ENCODE results near the gene PPFIBP2. TPM values are rescaled to one million over a fixed set of nuclear protein-coding genes. Genes with fewer than 3 reads are reported as not detected.
"Not testable (repeated sequence)": the region's sequence is repeated elsewhere in the genome, so short reads cannot be mapped to it uniquely, and the experiment has no call there.

PPFIBP2 gene
- total RNA-seq, 1 donor: 2.2 TPM

- peak in 2 of 3 donors; percentile 20 to 38 for DNase-seq (ENCODE audit: low read depth in 2 of 3, low spot score in 2 of 3)
Measured at GRCh38 chr11:7498193-7498592, 15.6 kb upstream of the PPFIBP2 start.

DNA sequence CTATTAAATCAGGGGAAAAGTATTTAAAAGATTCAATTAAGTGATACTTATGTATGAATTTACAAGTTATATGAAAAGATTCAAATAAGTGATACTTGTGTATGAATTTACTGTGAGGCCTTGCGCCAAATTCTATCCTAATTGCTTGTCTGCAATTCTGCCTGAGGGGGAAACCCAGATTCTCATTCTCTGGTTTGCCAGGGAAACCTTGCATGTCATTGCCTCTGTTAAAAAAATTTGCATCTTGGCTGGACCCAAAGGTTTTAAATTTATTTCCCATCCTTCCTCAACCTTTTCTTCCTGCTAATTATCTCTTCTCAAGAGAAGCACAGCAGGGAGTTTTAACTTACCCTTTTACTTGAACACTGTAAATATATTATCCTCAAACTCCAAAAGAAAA, 14.7 kb upstream of the PPFIBP2 start:
- DNase-seq (ENCODE audit: low read depth in 2 of 3, low spot score in 2 of 3): no peak

DNA sequence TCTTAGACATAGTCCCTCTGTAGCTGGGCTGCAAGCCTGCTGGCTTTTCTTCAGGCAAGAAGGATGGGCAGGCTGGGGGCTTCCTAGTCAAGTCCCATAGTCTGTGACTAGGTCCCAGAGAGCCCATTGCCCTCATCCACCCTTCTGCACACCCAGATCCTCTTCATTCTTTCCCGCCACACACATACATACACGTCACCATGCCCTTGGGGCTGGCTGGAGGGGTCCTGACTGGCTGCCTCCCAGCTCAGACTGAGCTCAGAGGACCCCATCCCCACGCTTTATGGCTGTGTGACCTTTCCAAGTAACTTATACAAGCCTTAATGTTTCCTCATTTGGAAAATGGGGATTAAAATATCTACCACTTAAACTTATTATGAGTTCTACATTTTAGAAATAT, 13.5 kb upstream of the PPFIBP2 start:
- DNase-seq (ENCODE audit: low read depth in 2 of 3, low spot score in 2 of 3): no peak

- DNase-seq (ENCODE audit: low read depth in 2 of 3, low spot score in 2 of 3): no peak
Measured at GRCh38 chr11:7501251-7501650, 12.5 kb upstream of the PPFIBP2 start.

- DNase-seq (ENCODE audit: low read depth in 2 of 3, low spot score in 2 of 3): no peak
Measured at GRCh38 chr11:7501894-7502293, 11.9 kb upstream of the PPFIBP2 start.

DNA sequence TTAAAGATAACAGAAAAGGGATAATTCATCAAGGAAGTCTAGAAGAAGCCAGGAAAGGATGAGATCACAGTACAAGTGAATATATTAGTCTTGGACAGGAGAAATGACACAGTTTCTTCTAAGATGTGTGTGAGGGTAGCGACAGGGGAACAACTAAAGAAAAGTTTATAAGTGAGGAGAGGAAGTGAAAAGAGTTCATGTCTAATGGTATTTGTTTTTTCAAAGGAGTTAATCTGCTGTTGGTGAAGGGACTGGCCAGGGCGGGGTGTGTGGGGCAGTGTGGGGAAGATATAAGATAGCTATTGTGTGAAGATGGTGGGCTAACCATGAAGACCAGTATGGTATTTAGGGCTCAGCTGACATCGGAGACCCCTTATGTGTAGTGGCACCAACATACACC, 7.6 kb upstream of the PPFIBP2 start:
- no peak for DNase-seq (ENCODE audit: low read depth in 2 of 3, low spot score in 2 of 3)

- DNase-seq (ENCODE audit: low read depth in 2 of 3, low spot score in 2 of 3): no peak
Measured at GRCh38 chr11:7508087-7508486, 5.7 kb upstream of the PPFIBP2 start.

DNA sequence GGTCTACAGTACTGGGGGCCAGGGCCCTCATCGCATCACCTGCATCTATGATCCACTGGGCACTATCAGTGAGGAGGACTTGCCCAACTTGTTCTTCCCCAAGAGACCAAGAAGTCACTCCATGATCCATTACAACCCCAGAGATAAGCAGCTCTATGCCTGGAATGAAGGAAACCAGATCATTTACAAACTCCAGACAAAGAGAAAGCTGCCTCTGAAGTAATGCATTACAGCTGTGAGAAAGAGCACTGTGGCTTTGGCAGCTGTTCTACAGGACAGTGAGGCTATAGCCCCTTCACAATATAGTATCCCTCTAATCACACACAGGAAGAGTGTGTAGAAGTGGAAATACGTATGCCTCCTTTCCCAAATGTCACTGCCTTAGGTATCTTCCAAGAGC, 3.8 kb upstream of the PPFIBP2 start:
- DNase-seq (ENCODE audit: low read depth in 2 of 3, low spot score in 2 of 3): no peak

- DNase-seq (ENCODE audit: low read depth in 2 of 3, low spot score in 2 of 3): peak in 2 of 3 donors; percentile 39 to 47
Measured at GRCh38 chr11:7511401-7511800, 2.4 kb upstream of the PPFIBP2 start.

GRCh38 chr11:7512525-7513233, 1.1 kb upstream of the PPFIBP2 start:
- DNase-seq (ENCODE audit: low read depth in 2 of 3, low spot score in 2 of 3): peak; percentile 24 to 81 (median 76)

DNA sequence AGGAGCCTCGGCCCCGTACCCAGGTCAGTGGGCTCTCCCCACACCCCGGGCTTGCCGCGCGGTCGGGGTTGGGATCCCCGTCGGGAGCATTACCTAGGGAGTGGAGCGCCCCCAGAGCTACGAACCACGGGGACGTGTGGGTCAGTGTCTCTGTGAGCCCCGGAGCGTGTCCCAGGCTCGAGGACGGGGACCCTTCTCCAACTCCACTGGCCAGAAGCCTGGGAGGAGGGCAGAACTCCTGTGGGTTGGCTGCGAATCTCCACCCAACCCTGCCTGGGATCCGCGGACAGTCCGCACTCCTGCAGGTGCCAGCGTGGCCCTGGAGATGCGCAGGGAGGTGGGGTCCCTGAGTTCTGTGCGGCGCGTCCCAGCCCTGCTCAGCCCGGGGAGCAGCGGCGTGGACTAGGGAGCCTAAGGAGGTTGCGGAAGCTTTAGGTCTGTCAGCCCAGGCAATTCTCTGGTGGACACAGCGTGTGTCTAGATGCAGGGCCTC, 346 bp downstream of the PPFIBP2 start:
- DNase-seq (ENCODE audit: low read depth in 2 of 3, low spot score in 2 of 3): peak in 2 of 3 donors; percentile 14 to 17

DNA sequence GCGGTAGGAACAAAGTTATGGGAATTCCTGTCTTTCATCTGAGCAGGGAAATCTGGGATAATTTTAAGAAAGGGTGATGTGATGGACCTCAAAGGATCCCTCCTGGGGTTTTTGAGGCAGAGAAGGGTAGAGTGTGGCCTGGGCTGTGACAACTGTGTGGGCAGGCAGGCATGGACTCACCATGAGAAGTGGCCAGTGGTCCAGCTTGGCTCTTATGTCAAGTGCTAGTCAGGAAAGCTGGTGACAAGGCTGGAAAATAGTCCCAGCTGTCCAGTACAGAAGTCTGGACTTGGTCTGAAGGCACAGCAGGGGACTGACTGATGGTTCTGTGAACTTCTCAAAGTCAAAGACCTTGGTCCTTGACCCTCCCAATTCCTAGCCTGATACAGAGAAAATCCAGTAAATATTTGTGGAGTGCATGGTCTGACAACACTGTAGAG, 1.7 kb downstream of the PPFIBP2 start:
- no peak for DNase-seq (ENCODE audit: low read depth in 2 of 3, low spot score in 2 of 3)

DNA sequence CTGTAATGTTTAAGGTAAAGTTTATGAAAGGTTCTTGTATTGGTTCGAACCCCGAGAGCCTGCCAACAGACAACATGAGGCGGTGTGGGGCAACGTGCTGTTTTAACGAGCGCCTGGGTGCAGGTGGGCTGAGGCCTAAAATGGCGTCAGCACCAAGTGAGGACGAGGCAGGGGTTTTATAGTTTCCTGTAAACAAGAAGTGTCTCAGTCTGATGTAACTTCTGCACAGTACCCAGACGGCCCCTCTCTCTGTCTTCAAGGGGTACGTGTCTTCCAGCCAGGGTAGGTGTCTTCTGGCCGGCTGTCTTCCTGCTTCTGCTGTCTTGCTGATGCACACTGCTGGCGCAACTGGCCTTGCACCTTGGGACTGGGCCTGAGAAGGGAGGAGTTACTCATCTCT, 2.7 kb downstream of the PPFIBP2 start:
- no peak for DNase-seq (ENCODE audit: low read depth in 2 of 3, low spot score in 2 of 3)

DNA sequence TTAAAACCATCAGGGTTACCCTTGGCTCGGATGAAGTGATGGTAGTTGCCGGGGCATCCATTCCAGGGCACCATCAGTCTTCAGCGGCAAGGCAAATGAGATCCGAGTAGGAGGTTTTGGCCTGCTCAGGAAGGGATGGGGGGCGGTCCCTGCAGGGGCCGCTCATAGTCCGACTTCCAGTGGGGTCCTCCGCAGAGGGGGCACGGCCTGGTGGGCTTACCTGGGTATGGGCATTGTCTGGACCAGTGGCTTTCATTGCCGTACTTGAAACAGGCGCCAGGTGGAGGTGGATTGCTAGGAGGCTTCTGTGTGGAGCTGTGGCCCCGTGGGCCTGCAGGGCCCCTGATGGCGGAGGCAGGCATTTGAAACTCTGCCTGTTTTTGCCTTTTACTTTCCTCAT, 3.9 kb downstream of the PPFIBP2 start:
- DNase-seq (ENCODE audit: low read depth in 2 of 3, low spot score in 2 of 3): not testable (repeated sequence)

DNA sequence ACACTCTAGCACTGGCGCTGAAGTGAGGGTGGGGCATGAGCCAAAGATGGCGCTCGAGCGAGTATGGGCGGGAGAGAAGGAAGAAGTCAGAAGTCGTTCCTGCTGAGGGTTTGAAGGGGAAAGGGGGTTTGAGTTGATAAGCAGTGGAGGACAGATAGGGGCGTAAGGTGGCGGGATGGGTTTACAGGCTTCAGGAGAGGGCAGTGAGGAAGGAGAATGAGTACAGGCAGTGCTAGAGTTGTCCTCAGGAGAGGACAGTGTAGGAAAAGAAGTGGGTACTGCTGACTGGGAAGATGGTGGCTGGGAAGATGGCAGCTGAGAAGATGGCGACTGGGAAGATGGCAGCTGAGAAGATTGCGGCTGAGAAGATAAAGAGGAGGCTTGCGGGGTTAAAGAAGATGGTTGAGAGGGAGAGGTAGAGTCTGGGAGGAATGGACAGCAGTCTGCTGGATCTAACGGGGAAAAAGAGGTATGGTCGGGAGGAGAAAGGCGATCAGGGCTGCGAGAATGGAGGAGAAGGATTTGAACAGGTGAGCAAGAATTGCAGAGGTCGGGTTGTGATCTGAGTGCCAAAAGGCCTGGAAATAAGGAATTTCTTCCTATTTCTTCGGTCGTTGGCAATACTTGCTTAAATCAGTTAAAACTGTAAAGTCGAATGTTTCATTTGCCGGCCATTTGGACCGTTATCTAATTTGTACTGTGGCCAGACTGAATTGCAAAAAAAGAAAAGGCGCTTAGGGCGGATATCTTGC, 5.2 kb downstream of the PPFIBP2 start:
- no peak for DNase-seq (ENCODE audit: low read depth in 2 of 3, low spot score in 2 of 3)

DNA sequence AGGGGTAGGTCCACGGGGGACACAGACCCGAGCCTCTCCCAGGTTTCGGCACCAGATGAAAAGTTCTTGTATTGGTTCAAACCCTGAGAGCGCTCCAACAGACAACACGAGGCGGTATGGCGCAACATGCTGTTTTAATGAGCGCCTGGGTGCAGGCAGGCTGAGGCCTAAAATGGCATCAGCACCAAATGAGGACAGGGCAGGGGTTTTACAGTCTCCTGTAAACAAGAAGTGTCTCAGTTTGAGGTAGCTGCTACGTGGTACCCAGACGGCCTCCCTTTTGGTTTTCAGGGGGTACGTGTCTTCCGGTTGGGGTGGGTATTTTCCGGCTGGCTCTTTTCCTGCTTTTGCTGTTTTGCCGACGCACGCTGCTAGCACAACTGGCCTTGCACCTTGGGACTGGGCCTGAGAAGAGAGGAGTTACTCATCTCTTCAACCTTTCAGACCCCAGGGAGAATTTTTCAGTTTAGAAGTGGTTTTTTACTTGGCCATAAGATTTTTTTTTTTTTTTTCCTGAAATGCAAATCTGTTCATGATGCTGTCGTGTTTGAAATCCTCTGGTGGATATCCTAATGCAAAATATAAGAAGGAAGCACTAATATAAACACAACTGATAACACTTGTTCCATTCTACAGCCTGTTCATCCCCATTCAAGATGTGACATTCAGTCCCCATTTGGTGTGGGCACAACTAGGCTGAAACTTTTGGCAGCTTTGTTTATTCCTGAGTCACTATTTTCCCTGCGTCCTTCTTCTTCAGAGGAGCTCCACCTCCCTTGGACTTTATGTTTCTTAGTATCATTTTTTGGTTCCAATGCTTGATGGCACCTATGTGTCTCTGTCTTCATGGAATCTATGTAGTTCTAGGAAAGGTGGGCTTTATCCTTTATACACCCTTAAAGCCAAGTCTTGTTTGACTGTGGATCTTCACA, 6.5 kb downstream of the PPFIBP2 start:
- DNase-seq (ENCODE audit: low read depth in 2 of 3, low spot score in 2 of 3): no peak

GRCh38 chr11:7520981-7521487, 7.2 kb downstream of the PPFIBP2 start:
- DNase-seq (ENCODE audit: low read depth in 2 of 3, low spot score in 2 of 3): no peak

DNA sequence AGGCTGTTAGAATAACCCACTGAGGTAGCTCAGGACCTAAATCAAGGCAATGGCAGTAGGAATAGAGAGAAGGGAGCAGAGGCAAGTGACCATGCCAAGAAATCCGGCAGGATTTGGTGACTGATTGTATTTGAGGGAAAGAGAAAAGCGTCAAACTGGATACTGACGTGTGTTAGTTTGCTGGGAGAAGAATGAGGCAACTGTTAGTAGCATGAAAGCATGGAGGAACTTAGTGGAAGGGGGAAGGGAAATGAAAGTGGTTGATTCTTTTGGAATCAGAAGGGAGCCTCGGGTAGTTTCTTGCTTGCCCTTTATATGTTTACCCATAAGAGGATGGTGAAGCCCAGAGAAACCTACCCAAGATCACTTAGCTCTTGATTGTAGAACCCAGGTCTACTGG, 8.3 kb downstream of the PPFIBP2 start:
- DNase-seq (ENCODE audit: low read depth in 2 of 3, low spot score in 2 of 3): no peak

DNA sequence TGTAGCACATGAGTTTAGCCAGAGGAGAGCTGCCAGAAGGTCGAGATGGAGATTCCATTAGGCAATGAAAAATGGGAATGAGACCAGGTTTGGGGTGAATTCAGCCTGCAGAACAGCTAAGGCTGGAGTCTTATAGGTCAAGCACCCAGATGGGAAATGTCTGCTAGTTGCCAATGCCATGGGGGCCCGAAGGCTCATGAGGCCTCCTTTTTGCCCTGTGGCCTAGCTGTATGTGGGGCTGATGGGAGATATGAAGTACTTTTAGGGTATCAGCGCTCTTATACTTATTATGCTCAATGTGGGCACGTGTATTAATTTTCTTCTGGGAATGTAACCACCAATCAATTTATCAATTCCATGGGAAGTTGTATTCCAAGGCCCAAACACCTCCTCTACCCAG, 8.7 kb downstream of the PPFIBP2 start:
- no peak for DNase-seq (ENCODE audit: low read depth in 2 of 3, low spot score in 2 of 3)

GRCh38 chr11:7523416-7524210, 9.8 kb downstream of the PPFIBP2 start:
- no peak for DNase-seq (ENCODE audit: low read depth in 2 of 3, low spot score in 2 of 3)

All from hematopoietic multipotent progenitor cell (in vitro differentiated cells).